CD14-positive monocyte (primary cell): ENCODE data around the gene SH3BP5. TPM values are rescaled to one million over a fixed set of nuclear protein-coding genes. Genes with fewer than 3 reads are reported as not detected.

Experiments used
- DNase-seq, 3 donors: peaks; one replicate each; pipeline ENCODE4 v3.0.0-alpha.2; 2011 to 2022
- H2AFZ ChIP-seq: 2 replicates; pipeline ENCODE4 v1.6.0; 2012; ENCODE audit warnings: mild to moderate bottlenecking, low read depth, low read length, inconsistent platforms; ENCODE audit not compliant: insufficient read depth, poor library complexity, severe bottlenecking
- H3K27ac ChIP-seq, 2 donors: 1 replicate in 1 of 2; 2 replicates in 1 of 2; pipeline ENCODE4 v1.5.1; 2012 to 2013; ENCODE audit warnings: low read length in 2 of 2, control low read depth in 1 of 2, inconsistent platforms in 1 of 2, low read depth in 1 of 2, mild to moderate bottlenecking in 1 of 2
- H3K27me3 ChIP-seq, 2 donors: one replicate each; pipeline versions ENCODE4 v1.6.0 to v1.6.1; 2011 to 2013; ENCODE audit warnings: low read length in 2 of 2; ENCODE audit not compliant: control insufficient read depth in 2 of 2, insufficient read depth in 2 of 2
- H3K36me3 ChIP-seq, 2 donors: replicated peaks in 1 of 2; 1 replicate in 1 of 2; 2 replicates in 1 of 2; pipeline versions ENCODE4 v1.5.1 to v1.6.1; 2012 to 2013; ENCODE audit warnings: low read length in 2 of 2, control low read depth in 1 of 2, inconsistent platforms in 1 of 2, mild to moderate bottlenecking in 1 of 2; ENCODE audit not compliant: insufficient read depth in 2 of 2, control insufficient read depth in 1 of 2
- H3K4me1 ChIP-seq, 2 donors: 1 replicate in 1 of 2; 2 replicates in 1 of 2; pipeline versions ENCODE4 v1.5.1 to v1.6.1; 2012 to 2013; ENCODE audit warnings: low read length in 2 of 2, control low read depth in 1 of 2, inconsistent platforms in 1 of 2, mild to moderate bottlenecking in 1 of 2, moderate library complexity in 1 of 2; ENCODE audit not compliant: insufficient read depth in 2 of 2, control insufficient read depth in 1 of 2
- H3K4me2 ChIP-seq: replicated peaks from 2 replicates; pipeline ENCODE3; 2012; ENCODE audit warnings: low read length, moderate library complexity, mild to moderate bottlenecking; ENCODE audit not compliant: poor library complexity, severe bottlenecking; ENCODE audit errors: extremely low read depth
- H3K4me3 ChIP-seq, 3 experiments: fragments of 200-600 bp in 1 of 3; sonication (generic) in 1 of 3; replicated peaks in 1 of 3; 1 replicate in 2 of 3; 2 replicates in 1 of 3; pipeline ENCODE4 v1.5.1; 2011 to 2013; ENCODE audit warnings: low read length in 3 of 3, mild to moderate bottlenecking in 3 of 3, control low read depth in 2 of 3, low read depth in 2 of 3, inconsistent platforms in 1 of 3, moderate library complexity in 1 of 3
- H3K79me2 ChIP-seq: 2 replicates; pipeline ENCODE4 v1.6.0; 2012; ENCODE audit warnings: mild to moderate bottlenecking, control low read depth, inconsistent platforms, low read length, moderate library complexity; ENCODE audit not compliant: insufficient read depth
- H3K9ac ChIP-seq: 2 replicates; pipeline ENCODE4 v1.6.0; 2017; ENCODE audit warnings: low read length, mild to moderate bottlenecking; ENCODE audit not compliant: insufficient read depth, poor library complexity, severe bottlenecking
- H3K9me3 ChIP-seq, 2 donors: replicated peaks in 1 of 2; 1 replicate in 1 of 2; 2 replicates in 1 of 2; pipeline versions ENCODE4 v1.5.1 to v1.6.1; 2012 to 2013; ENCODE audit warnings: low read length in 2 of 2, control low read depth in 1 of 2; ENCODE audit not compliant: control insufficient read depth in 1 of 2, insufficient read depth in 1 of 2
- H4K20me1 ChIP-seq: 2 replicates; pipeline ENCODE4 v1.6.0; 2012; ENCODE audit warnings: mild to moderate bottlenecking, low read length, control low read depth, moderate library complexity; ENCODE audit not compliant: insufficient read depth
- H3K27ac Mint-ChIP-seq, 7 donors: one replicate each; pipeline ENCODE4 v1.8.0; 2020; ENCODE audit warnings: mild to moderate bottlenecking in 7 of 7, mixed read lengths in 7 of 7, moderate library complexity in 6 of 7, inconsistent platforms in 2 of 7
- H3K27me3 Mint-ChIP-seq, 3 donors: one replicate each; pipeline ENCODE4 v1.8.0; 2021 to 2022; ENCODE audit warnings: low read depth in 3 of 3, mild to moderate bottlenecking in 3 of 3, mixed read lengths in 3 of 3, moderate library complexity in 3 of 3, inconsistent platforms in 1 of 3
- H3K36me3 Mint-ChIP-seq, 2 donors: one replicate each; pipeline ENCODE4 v1.8.0; 2020; ENCODE audit warnings: mixed read lengths in 2 of 2, inconsistent platforms in 1 of 2, mild to moderate bottlenecking in 1 of 2
- H3K4me1 Mint-ChIP-seq: one replicate; pipeline ENCODE4 v1.8.0; 2020; ENCODE audit warnings: mild to moderate bottlenecking, mixed read lengths
- H3K4me3 Mint-ChIP-seq, 2 donors: one replicate each; pipeline ENCODE4 v1.8.0; 2020; ENCODE audit warnings: mild to moderate bottlenecking in 2 of 2, mixed read lengths in 2 of 2, moderate library complexity in 1 of 2
- H3K9me3 Mint-ChIP-seq, 7 donors: one replicate each; pipeline ENCODE4 v1.8.0; 2020 to 2022; ENCODE audit warnings: mixed read lengths in 7 of 7, mild to moderate bottlenecking in 6 of 7, moderate library complexity in 6 of 7, inconsistent platforms in 2 of 7
- WGBS: methylation state at CpG from one replicate; pipeline ENCODE4 v1.1.5; 2013; ENCODE audit warnings: missing lambda C conversion rate; ENCODE audit not compliant: insufficient coverage; 5-methylcytosine and 5-hydroxymethylcytosine counted together
- intact Hi-C, 2 donors: fragments of 100-400 bp; cut with micrococcal nuclease; formaldehyde crosslinking; loops; one replicate each; pipeline versions ENCODE4 v1.15.0 to v1.15.1; 2023
- polyA plus RNA-seq, 3 donors: library from polyadenylated mRNA; depleted of rRNA in 1 of 3; unstranded in 2 of 3; stranded (reverse) in 1 of 3; fragments of 300-500 nt in 2 of 3; fragments of >200 nt in 1 of 3; fragmentation: Illumina TruSeq in 2 of 3; gene quantifications; 1 replicate in 2 of 3; 2 replicates in 1 of 3; pipeline ENCODE4 v1.2.3, GENCODE V29; 2012 to 2021
- TF ChIP-seq, protein P1 (sequence below): fragments of 200-600 bp; IDR thresholded peaks from one replicate; pipeline ENCODE4 v1.8.0; 2022; ENCODE audit warnings: antibody characterized with exemption, mild to moderate bottlenecking

The SH3BP5 gene
- polyA plus RNA-seq, 3 donors = 10.7 to 29.6 (median 22.8) TPM

DNA sequence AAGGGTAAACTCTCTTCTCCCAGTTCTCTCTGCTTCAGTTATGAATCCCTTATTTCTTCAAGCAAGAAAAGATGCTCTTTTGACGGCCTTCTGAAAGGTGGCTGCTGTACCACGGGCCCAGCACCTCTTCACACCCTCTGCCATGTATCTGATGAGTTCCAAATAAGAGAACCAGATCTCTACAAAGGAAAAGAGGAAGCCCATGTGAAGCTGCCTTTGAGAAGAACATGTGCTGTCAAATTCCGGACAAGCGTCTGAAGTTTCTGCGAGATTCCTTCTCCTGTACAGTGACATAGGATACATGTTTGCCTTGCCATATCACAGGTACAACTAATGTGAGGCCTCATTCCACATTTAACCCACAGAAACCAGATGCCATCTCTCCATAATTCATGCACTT lies 59.2 kb downstream of the SH3BP5 start:
- Mint-ChIP-seq H3K4me3 (peak overlapping the region; percentile 66 to 82), H3K36me3 (peaks cover 48 to 52% of the 10 kb centered on the region in 2 donors), H3K4me1 (peaks cover 79% of the 10 kb centered on the region), H3K9me3 (peaks cover 0 to 7% (median 0%) of the 10 kb centered on the region in 7 donors), H3K27me3 (peaks cover 0 to 3% (median 0%) of the 10 kb centered on the region in 3 donors), H3K27ac (peak overlapping the region; percentile 99 to 100 (median 99))
- intact Hi-C loops = loop anchor here (2.0 kb wide), 2 partner anchors 14 to 16 kb away; no protein-coding TSS in a partner anchor
- TF ChIP-seq, protein P1, sequence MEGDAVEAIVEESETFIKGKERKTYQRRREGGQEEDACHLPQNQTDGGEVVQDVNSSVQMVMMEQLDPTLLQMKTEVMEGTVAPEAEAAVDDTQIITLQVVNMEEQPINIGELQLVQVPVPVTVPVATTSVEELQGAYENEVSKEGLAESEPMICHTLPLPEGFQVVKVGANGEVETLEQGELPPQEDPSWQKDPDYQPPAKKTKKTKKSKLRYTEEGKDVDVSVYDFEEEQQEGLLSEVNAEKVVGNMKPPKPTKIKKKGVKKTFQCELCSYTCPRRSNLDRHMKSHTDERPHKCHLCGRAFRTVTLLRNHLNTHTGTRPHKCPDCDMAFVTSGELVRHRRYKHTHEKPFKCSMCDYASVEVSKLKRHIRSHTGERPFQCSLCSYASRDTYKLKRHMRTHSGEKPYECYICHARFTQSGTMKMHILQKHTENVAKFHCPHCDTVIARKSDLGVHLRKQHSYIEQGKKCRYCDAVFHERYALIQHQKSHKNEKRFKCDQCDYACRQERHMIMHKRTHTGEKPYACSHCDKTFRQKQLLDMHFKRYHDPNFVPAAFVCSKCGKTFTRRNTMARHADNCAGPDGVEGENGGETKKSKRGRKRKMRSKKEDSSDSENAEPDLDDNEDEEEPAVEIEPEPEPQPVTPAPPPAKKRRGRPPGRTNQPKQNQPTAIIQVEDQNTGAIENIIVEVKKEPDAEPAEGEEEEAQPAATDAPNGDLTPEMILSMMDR = no peak
- WGBS = 0% methylated on average over 3 of the region's 5 CpGs
- Histone ChIP-seq H3K4me1 (peaks cover 82 to 84% of the 10 kb centered on the region in 2 donors), H3K4me3 (peak overlapping the region in 1 of 3 experiments; percentile 60), H3K9ac (no peak overlapping the region), H2AFZ (no peak overlapping the region), H3K4me2 (peak overlapping the region; percentile 71), H3K9me3 (no peaks in the 10 kb centered on the region), H3K27me3 (no peaks in the 10 kb centered on the region), H3K27ac (peak overlapping the region; percentile 86 to 98), H3K79me2 (no peaks in the 10 kb centered on the region), H3K36me3 (no peaks in the 10 kb centered on the region), H4K20me1 (no peaks in the 10 kb centered on the region)
- DNase-seq = peak; percentile 46 to 71 (median 65)

DNA sequence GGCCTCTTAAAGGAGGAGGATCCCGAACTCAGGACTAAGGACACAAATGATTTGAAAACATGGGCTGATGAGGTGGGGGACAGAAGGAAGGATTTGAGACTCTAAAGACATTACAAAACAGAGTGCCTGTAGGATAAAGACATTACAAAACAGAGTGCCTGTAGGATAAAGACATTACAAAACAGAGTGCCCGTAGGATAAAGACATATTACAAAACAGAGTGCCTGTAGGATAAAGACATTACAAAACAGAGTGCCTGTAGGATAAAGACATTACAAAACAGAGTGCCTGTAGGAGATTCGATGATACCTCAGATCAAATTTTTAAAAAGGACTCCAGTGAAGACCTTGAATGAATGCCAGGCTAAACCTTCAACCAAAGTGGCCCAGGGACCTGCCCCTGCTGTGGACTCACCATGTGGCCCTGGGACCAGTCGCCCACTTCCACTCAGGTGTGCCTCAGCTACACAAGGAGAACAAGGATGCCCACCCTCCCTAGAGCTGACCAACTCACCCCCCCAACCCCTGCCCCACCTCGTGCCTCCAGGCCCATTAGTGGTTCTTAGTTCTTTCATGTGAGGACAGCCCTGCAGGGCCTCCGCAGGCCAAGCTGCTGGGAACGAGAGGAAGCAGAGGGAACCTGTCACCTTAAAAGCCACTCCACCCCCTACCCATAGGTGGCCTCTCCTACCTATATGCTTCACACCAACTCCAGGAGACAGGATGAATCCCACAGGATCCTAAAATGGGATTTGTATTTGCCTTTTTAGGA lies 59.8 kb downstream of the SH3BP5 start:
- Histone ChIP-seq H3K9me3 (no peaks in the 10 kb centered on the region), H3K27me3 (no peaks in the 10 kb centered on the region), H3K4me2 (peak overlapping the region; percentile 71), H4K20me1 (peaks cover 2% of the 10 kb centered on the region), H3K4me1 (peaks cover 84 to 88% of the 10 kb centered on the region in 2 donors), H3K27ac (peak overlapping the region; percentile 86 to 98), H2AFZ (no peak overlapping the region), H3K9ac (peak overlapping the region; percentile 72), H3K4me3 (peak overlapping the region in 1 of 3 experiments; percentile 60), H3K36me3 (peaks cover 0 to under 1% of the 10 kb centered on the region in 2 donors), H3K79me2 (no peaks in the 10 kb centered on the region)
- peaks cover 43 to 48% of the 10 kb centered on the region in 2 donors for H3K36me3 Mint-ChIP-seq
- H3K4me3 Mint-ChIP-seq = peak overlapping the region; percentile 66 to 88
- TF ChIP-seq, protein P1 = no peak
- WGBS = 71% methylated on average over 5 of the region's 7 CpGs
- intact Hi-C loops = loop anchor here (2.0 kb wide), 2 partner anchors 14 to 16 kb away; no protein-coding TSS in a partner anchor
- H3K27ac Mint-ChIP-seq = peak overlapping the region; percentile 99 to 100 (median 99)
- H3K27me3 Mint-ChIP-seq = peaks cover 0 to 3% (median 0%) of the 10 kb centered on the region in 3 donors
- peak in 2 of 3 donors; percentile 32 to 35 for DNase-seq
- peaks cover 0 to 7% (median 0%) of the 10 kb centered on the region in 7 donors for H3K9me3 Mint-ChIP-seq
- peaks cover 83% of the 10 kb centered on the region for H3K4me1 Mint-ChIP-seq
